Measurements from ENCODE around the gene COL20A1.

- TF ChIP-seq RARB (CRISPR knock-in tag; IDR thresholded peaks at IDR 0.05) (no peak), TOX (CRISPR knock-in tag; IDR thresholded peaks at IDR 0.05; ENCODE audit: borderline replicate concordance) (no peak), SNAI2 (CRISPR knock-in tag; IDR thresholded peaks at IDR 0.05) (no peak), CSRNP3 (CRISPR knock-in tag; IDR thresholded peaks at IDR 0.05) (no peak), ESRRG (CRISPR knock-in tag; IDR thresholded peaks at IDR 0.05) (no peak), ARNTL (CRISPR knock-in tag; IDR thresholded peaks at IDR 0.05; ENCODE audit: borderline replicate concordance, low read depth) (no peak), GLIS3 (CRISPR knock-in tag; IDR thresholded peaks at IDR 0.05) (no peak), ZNF565 (CRISPR knock-in tag; conservative IDR thresholded peaks at IDR 0.05; ENCODE audit: low read depth) (no peak)
Measured at GRCh38 chr20:63322146-63322932, 29.4 kb downstream of the COL20A1 start.
